ENCODE results near the gene MOB3B. TPM values are rescaled to one million over a fixed set of nuclear protein-coding genes. Genes with fewer than 3 reads are reported as not detected.
"Not testable (repeated sequence)": the region's sequence is repeated elsewhere in the genome, so short reads cannot be mapped to it uniquely, and the experiment has no call there.

Gene MOB3B
- polyA plus RNA-seq, 3 donors, result 24.0 to 26.2 (median 25.5) TPM

DNA sequence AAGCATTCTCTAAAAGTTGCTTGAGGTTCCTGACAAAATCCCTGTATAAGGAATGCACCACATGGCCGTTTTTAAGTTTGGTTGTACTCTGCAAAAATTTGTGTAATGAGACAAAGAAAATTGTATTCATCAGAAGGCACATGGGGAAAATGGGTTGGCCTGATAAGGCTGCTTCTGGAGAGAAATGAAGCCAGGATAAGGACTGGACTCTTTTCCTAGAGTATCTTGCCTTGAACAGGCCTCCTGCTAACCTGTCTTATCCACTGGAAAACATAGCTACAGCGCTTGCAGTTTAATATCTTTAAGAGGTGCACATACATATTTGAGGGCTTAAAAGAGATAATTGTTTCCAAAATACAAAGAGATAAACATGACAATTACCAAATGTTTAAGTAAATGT is 46.9 kb downstream of the MOB3B start:
- DNase-seq (ENCODE audit: low read depth in 3 of 3, low spot score in 2 of 3), result no peak

DNA sequence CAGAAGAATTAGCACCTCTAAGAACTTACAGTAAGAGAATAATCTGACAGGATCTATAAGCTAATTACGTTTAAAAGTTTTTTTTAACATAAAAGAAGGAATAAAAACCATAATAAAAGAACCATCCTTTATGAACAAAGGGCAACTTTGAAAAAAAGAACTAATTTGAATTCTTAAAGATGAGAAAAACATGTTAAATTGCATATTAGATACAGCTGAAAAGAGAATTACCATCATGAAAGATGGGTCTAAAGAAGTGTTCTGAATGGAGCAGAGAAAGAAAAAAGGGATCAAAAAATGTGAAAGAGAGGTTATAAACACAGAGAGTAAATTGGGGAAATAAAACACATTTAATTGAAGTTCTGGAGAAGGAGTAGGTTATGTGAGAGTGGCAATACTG is 51.3 kb downstream of the MOB3B start:
- DNase-seq (ENCODE audit: low read depth in 3 of 3, low spot score in 2 of 3), result no peak

DNA sequence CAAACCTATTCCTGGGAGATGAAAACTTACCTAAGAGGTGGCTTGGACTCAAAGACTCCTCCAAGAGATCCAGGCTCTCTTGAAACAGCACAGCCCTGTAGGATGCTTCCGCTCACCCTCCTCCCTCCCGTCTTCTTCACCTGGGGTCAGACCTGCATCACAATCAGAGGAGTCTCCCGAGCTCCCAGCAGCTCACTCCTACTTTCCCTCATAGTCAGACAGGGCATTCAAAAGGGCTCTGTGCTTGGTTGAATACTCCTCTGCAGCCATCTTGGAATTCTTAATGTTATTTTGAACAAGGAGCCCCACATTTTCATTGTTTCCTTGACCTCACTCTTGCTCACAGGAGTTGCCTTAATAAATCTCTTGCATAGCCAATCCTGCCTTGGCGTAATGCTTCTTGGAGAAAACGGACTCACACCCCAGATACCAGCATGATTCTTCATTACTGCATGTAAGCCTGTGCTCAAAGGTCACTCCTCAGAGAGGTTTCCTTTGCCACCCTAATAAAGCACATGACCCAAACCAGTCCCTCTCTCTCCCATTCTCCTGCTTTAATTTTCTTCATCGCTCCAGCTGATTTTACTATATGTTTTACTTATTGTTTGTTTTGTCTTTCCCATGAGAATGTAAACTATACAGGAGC is 52.6 kb downstream of the MOB3B start:
- no peak for DNase-seq (ENCODE audit: low read depth in 3 of 3, low spot score in 2 of 3)

DNA sequence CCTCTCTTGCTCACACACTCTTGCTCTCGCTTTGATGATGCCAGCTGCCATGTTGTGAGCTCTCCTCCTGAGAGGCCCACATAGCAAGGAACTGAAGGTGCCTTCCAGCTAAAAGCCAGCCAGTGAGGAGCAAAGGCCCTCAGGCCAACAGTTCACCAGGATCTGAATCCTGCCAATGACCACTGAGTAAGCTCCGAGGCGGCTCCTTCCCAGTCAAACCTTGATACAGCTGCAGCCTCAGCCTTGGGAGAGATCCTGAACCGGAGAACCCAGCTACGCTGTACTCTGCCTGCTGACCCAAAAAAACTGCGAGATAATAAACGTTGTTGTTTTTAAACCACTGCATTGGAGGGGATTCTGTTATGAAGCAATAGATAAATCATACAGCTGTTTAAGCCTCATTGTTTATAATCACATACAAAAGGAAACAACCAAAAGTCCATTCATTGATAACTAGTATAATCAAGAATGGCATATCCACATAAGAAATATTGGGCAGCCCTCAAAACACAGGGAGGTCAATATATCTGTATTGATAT is 54.5 kb downstream of the MOB3B start:
- DNase-seq (ENCODE audit: low read depth in 3 of 3, low spot score in 2 of 3), result no peak

DNA sequence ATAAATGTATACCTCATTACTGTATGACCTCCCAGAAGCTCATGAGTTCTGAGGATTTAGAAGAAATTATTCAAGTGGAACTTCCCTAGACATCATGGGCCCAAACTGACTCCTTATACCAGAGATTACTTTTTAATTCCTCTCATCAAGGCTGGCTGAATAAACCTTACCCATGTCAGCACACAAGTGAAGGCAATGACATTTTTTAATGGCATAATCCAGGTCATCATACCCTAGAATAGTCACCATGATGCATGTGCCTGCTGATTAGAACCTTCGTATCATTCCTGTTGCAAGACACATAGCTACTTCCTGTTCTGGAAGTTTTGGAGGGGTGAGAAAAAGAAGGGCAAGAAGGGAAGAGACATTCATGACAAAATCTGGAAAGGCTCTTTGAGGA is 55.3 kb downstream of the MOB3B start:
- DNase-seq (ENCODE audit: low read depth in 3 of 3, low spot score in 2 of 3), result no peak

DNA sequence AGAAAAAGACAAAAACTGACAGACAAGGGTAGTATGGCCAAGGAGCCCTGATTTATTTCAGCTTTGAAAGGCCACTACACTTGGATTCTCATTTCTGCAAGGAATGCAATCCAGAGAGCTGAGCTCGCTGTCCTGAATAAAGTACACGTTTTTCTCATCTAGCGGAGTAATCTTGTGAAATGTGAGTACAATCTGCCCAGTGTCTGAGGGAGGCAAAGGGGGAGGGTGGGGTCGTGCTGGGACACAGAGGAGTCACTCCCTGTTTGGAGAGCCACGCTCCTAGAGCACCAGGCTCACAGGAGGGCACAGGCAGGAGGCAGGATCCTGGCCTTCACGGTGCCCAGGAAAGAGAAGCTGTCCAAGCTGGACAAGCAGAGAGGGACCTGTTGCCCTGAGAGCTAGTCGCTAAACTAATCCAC is 56.5 kb downstream of the MOB3B start:
- no peak for DNase-seq (ENCODE audit: low read depth in 3 of 3, low spot score in 2 of 3)

DNA sequence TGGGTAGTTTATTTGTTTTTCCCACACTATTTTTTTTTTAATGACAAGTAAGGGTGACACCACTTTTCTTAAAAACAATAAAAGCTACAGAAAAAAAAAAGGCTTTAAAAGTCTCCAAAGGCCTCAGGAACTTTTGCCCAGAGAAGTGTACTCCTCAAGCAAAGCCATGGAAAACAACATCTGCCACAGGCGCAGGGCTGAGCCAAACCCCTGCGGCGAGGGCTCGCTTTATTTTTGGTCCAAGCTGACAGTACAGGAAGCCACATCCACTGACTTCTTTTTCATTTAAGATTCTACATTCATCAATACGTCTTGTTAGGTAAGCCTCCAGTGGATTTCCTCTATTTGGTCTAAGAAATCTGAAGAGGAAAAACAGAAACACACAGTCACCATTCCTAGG is 57.4 kb downstream of the MOB3B start:
- no peak for DNase-seq (ENCODE audit: low read depth in 3 of 3, low spot score in 2 of 3)

DNA sequence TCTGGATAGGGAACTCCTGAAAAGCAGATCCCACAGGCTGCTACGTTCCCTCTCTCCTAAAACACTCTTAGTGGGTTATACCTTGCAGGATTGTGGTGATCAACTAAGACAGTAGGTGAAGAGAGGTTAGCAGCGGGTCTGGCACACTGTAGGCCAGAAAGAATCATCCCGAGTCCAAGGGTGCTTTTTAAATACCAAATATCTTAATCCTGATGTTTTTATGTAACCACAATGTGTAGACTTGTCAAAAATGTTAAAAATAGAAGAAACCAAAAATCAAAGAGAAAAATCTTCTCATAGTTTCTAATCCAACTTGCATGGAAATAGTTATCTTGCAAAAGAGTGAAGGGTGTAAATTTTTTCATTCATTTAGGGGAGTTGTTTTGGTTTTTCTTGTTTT is 57.8 kb downstream of the MOB3B start:
- no peak for DNase-seq (ENCODE audit: low read depth in 3 of 3, low spot score in 2 of 3)

DNA sequence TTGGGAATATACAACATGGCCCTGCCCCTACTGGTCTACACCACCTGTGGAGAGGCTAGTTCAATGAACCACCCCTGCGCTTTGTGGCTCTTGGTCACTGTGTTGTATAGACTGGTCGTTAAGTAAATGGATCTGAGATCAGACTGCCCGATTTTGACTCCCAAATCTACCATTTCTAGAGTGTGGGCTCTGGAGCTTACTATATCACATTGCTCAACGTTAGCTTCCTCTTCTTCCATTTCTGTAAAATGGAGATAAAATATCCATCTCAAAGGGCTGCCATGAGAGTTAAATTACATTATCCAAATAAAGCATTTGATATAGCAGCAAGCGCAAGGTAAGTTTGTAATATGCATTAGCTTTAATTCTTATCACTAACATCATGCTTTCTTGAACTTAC is 58.2 kb downstream of the MOB3B start:
- no peak for DNase-seq (ENCODE audit: low read depth in 3 of 3, low spot score in 2 of 3)

DNA sequence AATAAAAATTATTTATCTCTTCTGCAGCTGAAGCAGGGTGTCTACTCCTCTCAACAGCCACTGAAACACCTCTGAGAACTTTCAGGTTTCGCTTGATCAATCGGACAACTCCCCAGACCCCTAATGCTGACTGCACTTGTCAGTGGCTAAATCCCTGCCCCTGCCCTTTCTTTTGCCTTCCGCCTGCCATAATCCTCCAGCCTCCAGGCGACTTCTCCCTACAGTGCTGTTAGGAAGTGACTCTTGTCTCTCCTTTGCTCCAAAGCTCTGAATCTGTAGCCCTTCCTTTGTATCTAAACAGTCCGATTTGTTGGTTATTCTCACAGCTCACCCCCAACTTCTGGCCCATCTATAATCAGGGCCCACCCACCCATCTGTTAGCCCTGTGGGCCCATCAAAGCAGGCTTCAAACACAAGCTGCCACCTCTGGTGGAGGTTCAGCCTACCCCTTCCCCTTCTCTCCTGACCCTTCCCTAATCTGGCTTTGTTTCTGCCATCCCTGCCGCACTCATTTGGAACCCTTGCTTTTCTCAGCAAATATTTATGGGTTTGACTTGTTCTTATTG is 59.2 kb downstream of the MOB3B start:
- no peak for DNase-seq (ENCODE audit: low read depth in 3 of 3, low spot score in 2 of 3)

DNA sequence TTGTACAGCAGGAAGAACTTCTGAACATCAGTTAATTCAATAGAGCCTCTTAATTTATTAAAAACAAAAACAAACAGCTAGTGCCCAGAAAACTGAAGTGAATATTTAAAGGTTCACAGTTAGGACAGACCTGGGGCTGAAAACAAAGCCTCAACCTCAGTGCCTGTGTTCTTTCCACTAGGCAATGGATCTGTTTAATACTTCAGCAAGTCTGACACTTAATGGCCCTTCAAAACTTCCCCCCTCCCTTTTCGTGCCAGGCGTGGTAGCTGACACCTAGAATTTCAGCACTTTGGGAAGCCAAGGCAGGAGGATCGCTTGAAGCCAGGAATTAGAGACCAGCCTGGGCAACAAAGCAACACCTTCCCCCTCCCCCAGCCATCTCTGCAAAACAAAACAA is 60.1 kb downstream of the MOB3B start:
- no peak for DNase-seq (ENCODE audit: low read depth in 3 of 3, low spot score in 2 of 3)

DNA sequence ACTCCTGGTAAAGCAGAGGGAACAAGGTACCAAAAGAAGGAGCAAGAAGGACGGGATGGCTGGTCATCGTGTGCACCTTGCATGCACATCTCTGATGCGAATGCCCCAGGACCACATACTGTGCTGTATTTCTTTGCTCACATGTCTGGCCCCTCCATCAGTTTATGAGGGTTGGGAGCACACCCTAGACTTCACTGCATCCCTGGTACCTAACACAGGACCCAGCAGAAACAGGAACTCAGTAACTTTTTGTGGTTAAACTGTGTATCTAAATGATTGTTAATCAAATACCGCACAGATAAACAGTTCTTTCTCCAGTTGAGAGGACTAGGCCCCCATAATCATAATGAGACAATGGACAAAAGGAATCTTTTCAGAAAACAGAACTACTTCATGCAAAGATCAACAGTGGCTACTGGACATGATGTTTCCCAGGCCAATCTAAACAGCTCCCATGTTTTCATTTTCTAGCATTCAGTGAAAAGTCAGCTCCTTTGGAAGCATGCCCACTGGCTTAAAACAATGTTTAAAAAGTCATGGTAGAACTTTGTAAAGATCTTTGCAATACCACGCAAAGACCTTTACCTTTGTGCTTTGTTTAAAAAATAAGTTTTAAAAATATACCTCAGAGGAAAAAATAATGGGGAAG is 61.0 kb downstream of the MOB3B start:
- DNase-seq (ENCODE audit: low read depth in 3 of 3, low spot score in 2 of 3), result no peak

DNA sequence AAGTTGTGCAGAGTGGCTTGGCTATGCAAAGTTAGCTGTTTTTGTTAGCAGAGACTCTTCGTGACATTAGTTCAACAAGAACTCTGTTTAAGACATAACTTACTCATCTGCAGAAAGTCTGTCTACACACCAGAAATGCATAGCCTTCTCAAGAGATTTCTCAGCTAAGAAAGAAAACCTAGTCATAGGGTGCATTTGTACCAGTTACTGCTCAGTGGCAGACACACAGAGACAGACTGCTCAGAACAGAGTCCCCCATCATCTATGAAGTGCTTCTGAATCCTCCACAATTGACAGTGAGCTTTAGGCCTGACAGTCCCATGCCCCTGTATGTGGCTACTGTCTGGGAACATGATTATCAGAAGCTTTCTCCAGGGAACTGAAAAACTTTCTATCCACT is 61.6 kb downstream of the MOB3B start:
- DNase-seq (ENCODE audit: low read depth in 3 of 3, low spot score in 2 of 3), result no peak

DNA sequence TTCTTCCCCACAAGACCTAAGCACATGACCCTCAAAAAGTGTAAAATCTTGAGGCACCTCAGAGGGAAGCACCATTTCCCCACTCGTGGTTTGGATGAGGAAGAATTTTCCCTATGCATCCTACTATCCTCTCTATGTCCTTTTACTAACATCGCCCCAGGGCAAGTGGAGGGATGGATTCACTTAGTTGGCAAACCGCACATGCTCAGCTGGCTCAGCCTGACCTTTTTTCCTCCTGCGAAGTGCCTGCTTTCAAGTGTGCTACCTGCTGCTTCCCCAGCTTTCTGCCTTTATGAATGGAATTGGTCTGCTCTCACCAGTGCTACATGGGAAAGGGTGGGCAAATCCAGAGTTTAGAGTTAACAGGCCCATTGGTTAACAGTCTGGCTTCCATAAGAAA is 62.1 kb downstream of the MOB3B start:
- no peak for DNase-seq (ENCODE audit: low read depth in 3 of 3, low spot score in 2 of 3)

DNA sequence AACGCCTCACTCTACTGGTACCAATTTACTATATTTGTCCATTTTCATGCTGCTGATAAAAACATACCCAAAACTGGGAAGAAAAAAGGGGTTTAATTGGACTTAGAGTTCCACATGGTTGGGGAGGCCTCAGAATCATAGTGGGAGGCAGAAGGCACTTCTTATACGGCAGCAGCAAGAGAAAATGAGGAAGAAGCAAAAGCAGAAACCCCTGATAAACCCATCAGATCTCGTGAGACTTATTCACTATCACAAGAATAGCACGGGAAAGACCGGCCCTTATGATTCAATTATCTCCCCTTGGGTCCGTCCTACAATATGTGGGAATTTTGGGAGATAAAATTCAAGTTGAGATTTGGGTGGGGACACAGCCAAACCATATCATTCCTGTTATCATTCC is 63.1 kb downstream of the MOB3B start:
- DNase-seq (ENCODE audit: low read depth in 3 of 3, low spot score in 2 of 3), result not testable (repeated sequence)

DNA sequence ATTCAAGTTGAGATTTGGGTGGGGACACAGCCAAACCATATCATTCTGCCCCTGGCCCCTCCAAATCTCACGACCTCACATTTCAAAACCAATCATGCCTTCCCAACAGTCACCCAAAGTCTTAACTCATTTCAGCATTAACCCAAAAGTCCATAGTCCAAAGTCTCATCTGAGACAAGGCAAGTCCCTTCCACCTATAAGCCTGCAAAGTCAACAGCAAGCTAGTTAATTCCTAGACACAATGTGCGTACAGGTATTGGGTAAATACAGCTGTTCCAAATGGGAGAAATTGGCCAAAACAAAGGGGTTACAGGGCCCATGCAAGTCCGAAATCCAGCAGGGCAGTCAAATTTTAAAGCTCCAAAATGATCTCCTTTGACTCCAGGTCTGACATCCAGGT is 64.7 kb downstream of the MOB3B start:
- DNase-seq (ENCODE audit: low read depth in 3 of 3, low spot score in 2 of 3), result not testable (repeated sequence)

DNA sequence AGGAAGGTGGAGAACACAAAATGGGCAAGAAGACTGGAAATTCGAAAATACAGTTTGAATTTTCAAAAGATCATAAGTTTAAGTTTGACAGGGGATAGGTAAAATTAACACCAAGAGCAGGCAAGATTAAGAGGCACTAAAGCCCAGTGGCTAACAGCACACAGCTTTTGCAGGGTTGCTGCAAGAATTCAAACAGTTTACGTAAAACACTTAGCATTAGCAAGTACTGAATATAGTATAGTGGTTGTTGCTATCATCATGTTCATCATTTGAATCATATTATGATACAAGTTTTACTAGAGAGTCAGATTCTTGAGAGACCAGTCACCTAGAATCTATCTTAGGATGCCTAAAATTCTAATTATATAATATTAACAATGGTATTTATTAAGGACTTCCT is 66.8 kb downstream of the MOB3B start:
- no peak for DNase-seq (ENCODE audit: low read depth in 3 of 3, low spot score in 2 of 3)

DNA sequence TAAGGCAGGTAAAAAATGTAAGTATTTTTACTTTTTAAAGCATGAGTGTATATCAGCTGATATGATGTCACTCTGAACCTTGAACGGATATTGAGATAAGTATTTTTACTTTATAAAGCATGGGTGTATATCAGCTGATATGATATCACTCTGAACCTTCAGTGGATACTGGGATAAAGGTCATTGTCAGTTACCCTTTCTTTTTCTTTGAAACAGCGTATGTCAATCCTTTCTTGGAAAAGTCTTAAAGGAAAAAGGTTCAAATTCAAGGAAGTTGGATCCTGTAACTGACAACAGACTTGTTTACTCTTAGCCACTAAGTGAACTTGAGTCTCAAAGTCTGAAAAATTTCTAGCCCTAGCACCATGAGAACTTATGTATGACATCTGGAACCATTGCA is 67.2 kb downstream of the MOB3B start:
- no peak for DNase-seq (ENCODE audit: low read depth in 3 of 3, low spot score in 2 of 3)

DNA sequence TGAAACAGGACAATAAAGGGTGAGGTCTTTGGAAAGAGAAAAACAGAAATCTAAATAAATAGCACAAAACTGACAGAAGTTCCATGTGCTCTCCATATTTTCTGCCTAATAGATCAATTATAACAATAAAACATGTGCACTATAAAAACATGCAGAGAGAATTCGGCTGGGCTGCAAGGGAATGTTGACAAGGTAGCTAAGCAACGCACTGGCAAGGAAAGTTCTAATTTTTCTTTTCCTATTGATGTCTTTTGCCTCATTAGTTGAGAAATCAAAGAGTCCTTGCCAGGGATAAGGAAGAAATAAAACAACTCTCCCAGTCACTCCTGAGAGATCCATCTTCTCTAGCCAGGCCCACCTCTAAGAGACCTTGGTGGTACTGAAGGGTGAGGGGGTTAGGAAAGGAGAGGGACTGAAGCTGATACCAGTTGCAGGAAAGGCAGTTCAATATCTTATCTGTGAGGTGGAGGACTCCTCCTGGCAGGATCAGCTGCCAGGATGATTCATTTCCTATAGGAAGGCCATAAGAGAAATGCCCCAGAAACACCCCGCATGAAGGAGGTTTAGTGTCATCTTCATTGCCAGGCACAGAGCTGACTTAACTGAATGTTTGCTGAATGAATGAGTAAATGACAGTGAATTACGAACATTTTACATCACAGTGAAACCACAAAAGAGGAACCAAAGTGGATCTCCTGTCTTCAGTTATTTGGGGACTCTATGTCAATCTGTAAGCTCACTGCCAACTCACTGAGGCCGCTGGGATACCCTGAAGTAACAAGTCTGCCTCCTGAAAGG is 69.2 kb downstream of the MOB3B start:
- no peak for DNase-seq (ENCODE audit: low read depth in 3 of 3, low spot score in 2 of 3)

DNA sequence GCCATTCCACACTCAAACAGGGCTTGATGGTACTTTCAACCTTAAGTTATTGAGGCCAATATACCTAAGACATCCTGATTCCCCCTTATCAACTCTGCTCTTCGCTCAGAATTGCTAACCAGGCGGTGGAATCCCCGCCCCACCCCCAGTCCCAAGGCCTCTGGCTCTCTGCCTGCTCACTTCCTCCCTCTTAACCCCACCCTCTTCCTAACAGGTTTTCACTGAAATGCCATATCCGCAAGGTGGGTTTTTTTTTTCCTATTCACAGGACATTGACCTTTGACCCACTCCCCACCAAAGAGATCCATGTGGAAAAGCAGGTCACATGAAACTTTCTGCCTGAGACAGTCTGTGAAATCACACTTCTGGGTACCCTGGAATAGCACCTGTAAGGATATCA is 72.2 kb downstream of the MOB3B start:
- no peak for DNase-seq (ENCODE audit: low read depth in 3 of 3, low spot score in 2 of 3)

DNA sequence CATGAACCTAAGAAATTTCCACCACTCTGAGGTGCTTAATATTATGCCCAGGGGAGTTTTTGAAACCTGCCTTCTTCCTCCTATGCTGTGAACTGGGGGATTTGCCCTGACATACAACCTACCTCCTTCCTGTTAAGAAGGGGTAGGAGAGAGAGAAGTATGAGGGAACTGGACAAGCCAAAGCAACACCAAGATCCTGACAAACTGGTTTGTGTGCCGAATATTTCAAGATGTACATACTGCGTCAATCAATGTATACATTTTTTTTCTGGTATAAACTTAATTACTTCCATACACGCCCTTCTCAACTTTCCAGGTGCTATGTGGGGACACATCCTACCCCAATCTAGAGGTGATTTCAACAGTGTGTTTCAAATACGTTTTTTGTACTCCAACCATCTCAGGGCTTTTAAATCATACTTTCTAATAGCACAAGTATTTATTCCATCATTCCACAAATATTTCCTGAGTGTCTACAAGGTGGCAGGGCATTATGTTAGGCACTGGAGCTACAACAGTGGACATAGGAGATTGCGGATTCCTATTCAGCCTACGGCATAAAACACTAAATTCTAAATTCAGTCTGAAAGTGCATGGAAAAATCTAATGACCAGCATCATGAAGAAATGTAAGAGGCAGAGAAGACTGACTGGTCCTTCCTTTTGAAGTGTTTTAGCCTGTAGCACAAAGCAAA is 75.6 kb downstream of the MOB3B start:
- DNase-seq (ENCODE audit: low read depth in 3 of 3, low spot score in 2 of 3), result no peak

All from right renal cortex interstitium (tissue), 3 donors.